ENCODE measurements around the gene CAMK4. TPM values are rescaled to one million over a fixed set of nuclear protein-coding genes. Genes with fewer than 3 reads are reported as not detected.

CAMK4 gene
- polyA plus RNA-seq, 4 donors = 4.2 to 6.1 (median 5.8) TPM

DNA sequence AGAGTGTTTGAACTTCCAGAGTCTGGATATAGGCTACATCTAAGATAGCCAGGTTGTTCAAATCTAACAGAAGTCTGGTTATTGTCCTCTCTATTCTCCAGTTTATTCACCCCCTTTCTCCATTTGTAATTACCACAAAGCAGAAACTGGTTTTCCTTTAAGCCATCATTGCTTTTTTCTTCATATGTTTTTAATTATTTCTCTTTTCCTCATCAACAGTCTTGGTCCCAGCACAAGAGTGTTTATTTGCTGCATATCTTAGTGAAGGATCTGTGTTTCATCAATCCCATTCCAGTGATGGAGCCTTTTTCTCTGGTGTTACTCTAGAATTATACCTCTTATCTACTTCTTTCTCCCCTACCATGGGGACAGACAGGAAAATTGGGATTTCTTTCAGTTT is 142.2 kb downstream of the CAMK4 start:
- DNase-seq (ENCODE audit: low read depth in 4 of 4, low spot score in 2 of 4) = no peak

GRCh38 chr5:111367115-111367514 is 142.9 kb downstream of the CAMK4 start:
- DNase-seq (ENCODE audit: low read depth in 4 of 4, low spot score in 2 of 4) = no peak

- DNase-seq (ENCODE audit: low read depth in 4 of 4, low spot score in 2 of 4) = no peak
These were observed 148.6 kb downstream of the CAMK4 start for GRCh38 chr5:111372799-111373198.

- no peak for DNase-seq (ENCODE audit: low read depth in 4 of 4, low spot score in 2 of 4)
These were observed 150.2 kb downstream of the CAMK4 start for GRCh38 chr5:111374380-111374779.

DNA sequence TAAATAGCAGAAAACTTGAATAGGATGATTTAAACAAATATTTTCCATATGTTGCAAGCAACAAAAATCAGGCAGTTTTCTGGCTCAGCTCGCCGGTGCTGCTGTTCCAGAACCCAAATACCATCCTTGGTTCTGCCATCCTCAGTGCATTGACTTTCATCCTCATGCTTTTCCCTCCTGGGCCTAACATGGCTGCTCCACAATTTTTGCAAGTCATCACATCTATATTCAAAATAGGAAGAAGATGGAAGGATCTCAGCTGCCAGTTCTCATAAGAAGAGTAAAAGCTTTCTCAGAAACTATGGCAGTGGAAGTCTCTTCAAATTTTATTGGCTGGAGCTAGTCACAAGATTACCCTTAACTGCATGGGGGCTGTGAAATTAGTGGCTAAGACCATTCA is 151.5 kb downstream of the CAMK4 start:
- DNase-seq (ENCODE audit: low read depth in 4 of 4, low spot score in 2 of 4) = no peak

DNA sequence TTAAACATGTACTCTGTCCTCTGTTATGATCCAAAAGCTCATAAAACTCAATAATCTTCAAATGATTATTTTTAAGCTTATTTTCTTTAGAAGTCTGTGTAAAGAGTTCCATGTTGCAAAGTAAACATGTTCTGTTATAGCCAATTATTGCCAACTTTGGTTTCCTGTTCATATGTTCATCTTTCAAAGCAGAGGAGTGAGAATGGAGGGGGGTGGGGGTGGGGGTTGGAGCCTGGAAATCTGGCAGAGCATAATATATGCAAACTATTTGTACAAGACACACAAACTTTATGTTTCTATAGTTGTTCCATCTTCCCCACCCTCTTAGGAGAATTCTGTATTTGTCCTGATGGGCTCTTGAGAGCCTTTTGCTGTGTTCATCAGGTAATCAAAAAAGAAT is 153.1 kb downstream of the CAMK4 start:
- no peak for DNase-seq (ENCODE audit: low read depth in 4 of 4, low spot score in 2 of 4)

DNA sequence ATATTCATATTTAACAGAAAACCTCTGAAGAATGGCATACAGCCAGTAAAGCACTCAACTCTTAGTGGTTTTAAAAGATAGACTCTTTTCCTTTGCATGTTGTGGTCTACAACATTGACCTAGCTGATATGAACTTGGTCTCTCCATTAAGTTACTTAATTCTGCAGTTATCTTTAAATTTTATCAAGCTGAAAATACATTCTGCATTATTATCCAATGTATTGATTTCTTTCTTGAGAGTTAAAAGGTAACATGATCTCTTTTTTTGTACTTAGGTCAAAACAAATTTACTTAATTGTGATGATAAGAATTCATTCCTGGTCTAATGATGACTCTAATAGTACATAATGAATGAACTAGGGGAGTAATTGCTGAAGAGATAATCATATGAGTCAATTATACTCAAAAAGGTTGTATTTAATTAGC is 155.2 kb downstream of the CAMK4 start:
- no peak for DNase-seq (ENCODE audit: low read depth in 4 of 4, low spot score in 2 of 4)

DNA sequence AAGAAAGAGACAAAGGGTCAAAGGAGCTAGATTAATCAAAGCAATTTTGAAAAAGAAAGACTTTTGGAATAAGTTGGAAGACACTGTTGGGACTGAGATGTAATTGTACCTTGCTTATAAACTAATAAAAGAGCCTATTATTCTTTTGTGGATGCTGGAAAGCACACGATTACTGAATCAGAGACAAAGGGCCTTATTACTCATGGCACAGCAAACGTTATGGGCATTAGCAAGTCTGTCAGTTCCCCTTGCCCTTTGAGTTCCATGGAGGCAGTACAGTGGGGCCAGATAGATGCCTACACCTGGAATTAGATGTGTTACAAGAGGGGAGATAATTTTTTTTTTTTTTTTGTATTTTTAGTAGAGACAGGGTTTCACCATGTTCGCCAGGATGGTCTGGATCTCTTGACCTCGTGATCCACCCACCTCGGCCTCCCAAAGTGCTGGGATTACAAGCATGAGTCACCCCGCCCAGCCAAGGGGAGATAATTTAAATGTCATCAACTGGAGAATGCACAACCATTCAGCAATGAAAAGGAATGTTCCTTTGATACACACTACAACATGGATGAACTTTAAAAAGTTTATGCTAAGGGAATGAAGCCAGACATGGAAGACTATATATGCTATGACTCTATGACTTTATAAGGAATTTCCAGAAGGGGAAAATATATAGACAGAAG is 159.2 kb downstream of the CAMK4 start:
- no peak for DNase-seq (ENCODE audit: low read depth in 4 of 4, low spot score in 2 of 4)

DNA sequence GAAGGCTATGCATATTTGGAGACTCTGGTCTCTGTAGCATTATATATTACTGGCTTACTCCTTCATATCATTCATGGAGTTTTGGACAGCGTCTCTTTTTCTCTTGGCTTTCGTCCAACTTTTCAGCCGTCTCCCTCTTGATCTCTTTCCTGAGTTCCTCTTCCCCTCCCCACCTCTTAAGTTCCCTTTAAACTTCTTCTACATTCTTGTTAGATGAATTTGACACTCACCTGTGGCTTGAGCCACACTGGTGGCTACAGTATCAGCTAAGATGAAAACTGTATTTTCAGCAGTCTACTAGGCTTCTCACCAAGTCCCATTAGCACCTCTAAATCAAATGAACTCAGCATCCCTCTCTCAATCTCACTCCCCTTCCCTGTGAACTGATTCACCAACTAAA is 160.0 kb downstream of the CAMK4 start:
- DNase-seq (ENCODE audit: low read depth in 4 of 4, low spot score in 2 of 4) = no peak

GRCh38 chr5:111385051-111385450 is 160.9 kb downstream of the CAMK4 start:
- no peak for DNase-seq (ENCODE audit: low read depth in 4 of 4, low spot score in 2 of 4)

DNA sequence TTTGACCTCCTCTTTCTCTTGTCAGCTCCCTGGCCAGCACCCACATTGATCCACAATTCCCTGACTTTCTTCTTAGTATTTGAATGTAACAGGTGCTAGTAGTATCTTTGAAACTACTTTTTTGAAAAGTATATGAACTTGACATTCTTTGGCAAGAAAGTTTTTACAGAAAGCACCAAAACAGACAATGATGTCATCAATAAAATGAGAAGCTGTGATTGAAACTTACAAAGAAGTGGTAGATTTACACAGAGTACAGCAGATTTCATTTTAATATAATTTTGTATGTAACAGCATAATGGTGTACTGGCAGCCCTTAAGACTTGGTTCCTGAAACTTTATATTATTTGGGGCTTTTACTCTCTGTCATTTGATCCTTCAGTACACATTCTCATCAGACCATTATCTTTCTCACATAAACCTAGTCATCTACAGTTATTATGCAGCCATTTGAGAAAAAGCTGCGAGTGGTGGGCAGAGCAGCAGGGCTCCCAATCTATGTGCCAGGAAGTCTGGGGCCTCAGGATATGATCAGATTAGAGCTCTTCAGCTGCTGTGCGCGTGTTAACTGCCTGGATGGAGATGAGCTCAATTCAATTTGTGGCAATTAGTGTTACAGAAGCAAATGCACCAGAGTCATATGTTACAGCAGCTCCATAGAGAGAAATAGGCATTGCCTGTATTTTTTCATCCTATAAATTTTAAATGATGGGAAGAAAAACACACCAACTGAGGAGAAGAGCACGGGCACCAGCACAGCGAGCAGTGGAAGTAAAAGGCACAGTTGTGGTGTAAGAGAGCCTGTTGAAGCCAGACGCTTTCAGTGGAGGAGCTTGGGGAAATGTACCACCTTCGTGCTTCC is 162.0 kb downstream of the CAMK4 start:
- no peak for DNase-seq (ENCODE audit: low read depth in 4 of 4, low spot score in 2 of 4)

GRCh38 chr5:111386832-111387162 is 162.6 kb downstream of the CAMK4 start:
- no peak for DNase-seq (ENCODE audit: low read depth in 4 of 4, low spot score in 2 of 4)

DNA sequence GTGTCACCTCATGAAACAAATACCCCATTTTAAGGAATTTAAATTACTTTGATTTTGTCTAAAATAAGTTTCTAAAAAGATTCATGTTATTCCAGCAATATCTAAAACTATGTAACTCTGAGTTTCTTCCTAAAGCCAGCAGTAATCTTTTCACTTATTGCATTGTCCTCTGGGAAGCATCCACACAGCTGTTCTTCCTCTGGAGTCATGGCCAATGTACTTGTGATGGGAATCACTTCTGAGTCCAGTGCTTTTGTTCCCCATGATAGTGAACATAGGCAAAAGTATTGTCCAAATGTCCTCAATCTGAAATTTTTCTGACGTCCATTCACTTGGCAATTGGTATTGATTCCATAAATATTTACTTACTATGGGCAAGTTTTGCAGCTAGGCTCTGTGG is 163.2 kb downstream of the CAMK4 start:
- DNase-seq (ENCODE audit: low read depth in 4 of 4, low spot score in 2 of 4) = no peak

DNA sequence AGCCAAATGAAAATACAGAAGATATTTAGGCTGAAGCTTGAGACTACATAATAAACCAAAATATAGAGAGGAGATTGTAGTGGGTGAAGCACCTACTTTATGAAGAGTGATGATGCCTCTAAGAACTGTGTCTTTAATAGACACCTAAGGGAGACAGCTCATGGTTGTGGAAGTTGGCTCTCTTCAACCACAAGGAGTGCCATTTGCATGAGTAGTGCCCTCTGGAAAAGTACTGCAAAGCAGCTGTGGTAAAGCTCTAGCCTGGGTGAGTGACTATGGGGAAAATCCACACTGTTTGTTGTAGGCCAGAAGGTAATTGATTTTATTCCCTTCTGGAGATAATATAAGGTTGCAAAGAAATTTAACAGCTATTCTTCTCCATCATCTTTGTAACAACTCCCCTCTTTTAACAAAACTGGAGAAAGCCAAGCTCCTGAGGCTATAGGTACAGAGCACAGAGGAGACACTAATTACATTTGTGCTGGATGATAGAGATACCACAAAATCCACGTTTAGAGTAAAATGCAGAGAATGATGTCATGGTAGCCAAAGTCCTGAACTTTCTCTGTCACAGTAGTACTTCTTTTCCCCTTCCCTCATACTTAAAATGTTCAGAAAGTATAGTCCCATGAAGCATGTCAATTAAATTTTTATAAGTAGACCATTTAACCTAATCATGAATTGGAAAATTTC is 165.4 kb downstream of the CAMK4 start:
- no peak for DNase-seq (ENCODE audit: low read depth in 4 of 4, low spot score in 2 of 4)

DNA sequence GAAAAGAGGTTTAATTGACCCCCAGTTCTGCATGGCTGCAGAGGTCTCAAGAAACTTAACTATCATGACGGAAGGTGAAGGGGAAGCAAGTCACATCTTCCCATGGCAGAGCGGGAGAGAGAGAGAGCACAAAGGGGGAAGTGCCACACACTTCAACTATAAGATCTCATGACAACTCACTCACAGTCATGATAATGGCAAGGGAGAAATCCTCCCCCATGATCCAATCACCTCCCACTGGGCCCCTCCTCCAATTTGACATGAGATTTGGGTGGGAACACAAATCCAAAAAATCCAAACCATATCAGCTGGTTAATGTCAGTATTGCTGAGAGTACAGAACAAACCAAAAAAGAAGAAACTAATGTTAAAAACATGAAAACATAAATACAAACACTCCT is 168.0 kb downstream of the CAMK4 start:
- no peak for DNase-seq (ENCODE audit: low read depth in 4 of 4, low spot score in 2 of 4)

- DNase-seq (ENCODE audit: low read depth in 4 of 4, low spot score in 2 of 4) = no peak
These were observed 170.4 kb downstream of the CAMK4 start for GRCh38 chr5:111394586-111394985.

- DNase-seq (ENCODE audit: low read depth in 4 of 4, low spot score in 2 of 4) = no peak
These were observed 173.8 kb downstream of the CAMK4 start for GRCh38 chr5:111398013-111398412.

GRCh38 chr5:111399113-111399512 is 174.9 kb downstream of the CAMK4 start:
- DNase-seq (ENCODE audit: low read depth in 4 of 4, low spot score in 2 of 4) = no peak

DNA sequence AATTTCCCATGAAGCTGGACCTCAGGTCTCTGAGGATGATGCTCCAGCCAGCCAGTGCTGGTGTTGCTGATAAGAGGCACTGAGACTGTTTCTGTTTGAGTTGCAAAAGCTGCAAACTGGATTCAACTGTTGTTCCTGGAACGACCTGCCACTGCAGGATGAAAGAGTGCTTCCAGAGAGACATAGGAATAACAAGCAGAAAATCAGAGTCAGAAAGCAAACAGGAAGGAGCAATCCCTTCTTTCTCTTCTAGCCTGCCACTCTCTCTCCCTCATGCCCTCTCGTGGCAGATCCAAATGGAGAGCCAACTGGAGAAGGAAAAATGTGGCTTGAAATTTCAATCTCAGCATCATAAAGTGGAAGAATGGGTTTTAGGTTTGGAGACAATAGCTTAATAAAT is 177.7 kb downstream of the CAMK4 start:
- DNase-seq (ENCODE audit: low read depth in 4 of 4, low spot score in 2 of 4) = no peak

DNA sequence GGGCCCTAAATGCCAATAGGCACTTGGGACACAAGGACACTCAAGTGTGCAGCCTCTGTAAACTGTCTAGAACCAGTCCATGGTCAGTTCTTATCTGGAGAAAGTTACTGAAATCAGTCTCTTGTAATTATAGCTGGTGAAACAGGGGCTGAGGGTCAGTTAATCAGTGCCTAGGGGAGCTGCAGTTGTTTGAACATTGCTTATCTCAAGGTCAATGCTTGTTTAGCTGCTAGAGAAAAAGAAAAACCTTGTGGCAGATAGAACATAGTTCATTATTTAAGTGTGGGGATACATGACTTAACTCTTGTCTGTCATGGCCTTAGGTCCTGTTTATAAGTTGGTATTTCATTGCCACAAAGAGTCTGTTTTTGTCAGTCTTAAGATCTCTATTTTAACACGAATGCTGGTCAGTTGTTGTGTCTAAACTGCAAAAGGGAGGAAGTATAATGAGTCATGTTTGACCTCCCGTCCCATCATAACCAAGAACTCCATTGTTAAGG is 180.1 kb downstream of the CAMK4 start:
- DNase-seq (ENCODE audit: low read depth in 4 of 4, low spot score in 2 of 4) = no peak

DNA sequence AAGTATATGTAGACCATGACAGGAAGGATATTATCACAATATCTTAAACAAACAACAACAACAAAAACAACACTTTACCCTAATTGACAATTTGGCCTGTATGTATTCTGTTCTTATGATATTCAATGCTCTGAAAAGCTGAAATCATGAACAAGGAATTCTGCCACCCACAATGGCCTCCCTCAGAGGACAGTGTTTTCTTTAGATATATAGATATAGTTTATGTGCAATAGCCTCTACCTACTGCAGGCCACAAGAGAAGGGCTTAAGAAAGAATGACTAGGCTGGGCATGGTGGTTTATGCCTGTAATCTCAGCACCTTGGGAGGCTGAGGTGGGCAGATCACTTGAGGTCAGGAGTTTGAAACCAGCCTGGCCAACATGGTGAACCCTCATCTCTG is 183.4 kb downstream of the CAMK4 start:
- no peak for DNase-seq (ENCODE audit: low read depth in 4 of 4, low spot score in 2 of 4)

Data from left renal cortex interstitium (tissue), 4 donors.